ENCODE measurements around the gene COA1.

The COA1 gene

DNA sequence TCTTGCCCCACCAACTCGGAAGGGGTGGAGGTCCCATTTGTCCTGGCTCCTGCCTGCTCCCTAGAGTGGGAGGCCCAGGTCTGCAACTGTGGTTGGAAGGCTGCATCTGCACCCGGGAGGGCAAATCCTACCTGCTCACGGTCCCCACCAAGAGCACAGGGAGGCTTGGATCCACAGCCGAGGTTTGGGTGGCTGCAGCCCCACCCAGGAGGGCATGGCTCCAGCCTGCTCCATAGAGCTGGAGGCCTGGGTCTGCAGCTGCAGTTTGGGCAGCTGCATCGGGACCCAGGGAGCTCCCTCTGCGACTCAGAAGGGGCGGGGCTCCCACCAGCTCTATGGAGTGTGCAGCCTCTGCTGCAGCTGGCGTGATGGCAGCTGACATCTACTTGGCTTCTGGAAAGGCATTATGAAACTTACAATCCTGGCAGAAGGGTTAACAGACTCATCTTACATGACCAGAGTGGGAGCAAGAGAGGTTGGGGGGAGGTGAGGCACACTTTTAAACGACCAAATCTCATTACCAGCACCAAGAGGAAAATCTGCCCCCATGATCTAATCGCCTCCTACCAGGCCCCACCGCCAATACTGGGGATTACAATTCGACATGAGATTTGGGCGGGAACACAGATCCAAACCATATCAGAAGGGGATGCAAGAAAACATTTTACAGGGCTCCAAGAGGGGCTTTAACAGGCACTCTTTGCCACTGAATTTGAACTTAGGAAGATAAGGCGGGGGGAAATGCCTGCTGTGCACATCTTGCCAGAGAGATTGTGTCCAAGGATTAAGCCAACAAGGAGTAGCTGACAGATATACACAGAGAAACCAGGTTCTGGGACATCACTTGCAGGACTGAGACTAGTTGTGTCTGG is 20.9 kb upstream of the COA1 start:
- TF ChIP-seq EZH2 (optimal IDR thresholded peaks at IDR 0.05; ENCODE audit: low read depth, low read length) (no peak), CTCF (IDR thresholded peaks at IDR 0.05; ENCODE audit: low read length) (no peak), EZH2phosphoT487 (IDR thresholded peaks at IDR 0.05; ENCODE audit: low read length) (no peak)
- Histone ChIP-seq H3K9me3 (replicated peaks; ENCODE audit: insufficient read depth, low read length) (no peaks in the 10 kb centered on the region), H3K79me2 (ENCODE audit: low read length) (no peaks in the 10 kb centered on the region), H3F3A (ENCODE audit: insufficient read depth, low read length) (peaks cover 12% of the 10 kb centered on the region), H3K36me3 (replicated peaks; ENCODE audit: insufficient read depth, low read length) (no peaks in the 10 kb centered on the region), H2AFZ (ENCODE audit: low read length) (no peak overlapping the region), H3K9ac (ENCODE audit: low read length) (no peak overlapping the region), H3K27me3 (replicated peaks; ENCODE audit: insufficient read depth, low read length) (no peaks in the 10 kb centered on the region), H3K4me2 (ENCODE audit: low read depth, low read length) (0 out of 2 replicates have a peak overlapping the region, but pooled peaks have one; percentile 22), H3K4me3 (ENCODE audit: low read length) (no peak overlapping the region), H4K20me1 (ENCODE audit: insufficient read depth, low read length) (no peaks in the 10 kb centered on the region), H3K27ac (ENCODE audit: low read length) (peak overlapping the region; percentile 3; the same call in 1 of the 2 replicates), H3K9me2 (replicated peaks; ENCODE audit: insufficient read depth, low read length) (no peaks in the 10 kb centered on the region), H3K4me1 (ENCODE audit: low read length) (peaks cover 41% of the 10 kb centered on the region)
- no peak for DNase-seq

DNA sequence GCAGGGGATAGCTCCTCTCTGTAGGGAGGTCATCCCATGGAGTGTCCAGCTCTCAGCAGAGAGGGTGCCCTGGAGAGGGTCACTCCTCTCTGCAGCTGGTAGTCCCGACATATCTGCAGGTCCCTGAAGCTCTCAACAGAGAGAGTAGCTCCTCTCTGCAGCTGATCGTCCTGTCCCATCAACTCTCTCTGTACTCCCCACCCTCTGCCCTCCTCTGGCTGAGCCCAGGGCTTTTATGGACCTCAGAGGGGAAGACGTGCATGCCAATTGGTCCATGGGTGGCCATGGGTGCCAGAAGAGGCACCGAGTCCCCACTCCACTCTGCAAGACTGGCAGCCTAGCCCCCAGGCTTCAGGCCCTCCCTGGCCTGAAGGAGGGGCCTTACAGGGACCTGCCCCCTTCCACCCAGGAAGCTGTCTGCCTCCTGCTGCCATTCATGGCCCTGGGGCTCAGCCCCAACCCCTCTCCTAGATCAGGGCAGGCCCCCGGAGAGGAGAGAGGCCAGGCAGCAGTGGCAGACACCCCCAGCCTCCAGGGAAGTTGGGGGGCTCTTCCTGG is 20.1 kb upstream of the COA1 start:
- Histone ChIP-seq H3K27me3 (replicated peaks; ENCODE audit: insufficient read depth, low read length) (no peaks in the 10 kb centered on the region), H3K36me3 (replicated peaks; ENCODE audit: insufficient read depth, low read length) (no peaks in the 10 kb centered on the region), H2AFZ (ENCODE audit: low read length) (no peak overlapping the region), H3F3A (ENCODE audit: insufficient read depth, low read length) (peaks cover 12% of the 10 kb centered on the region), H3K9me3 (replicated peaks; ENCODE audit: insufficient read depth, low read length) (no peaks in the 10 kb centered on the region), H3K79me2 (ENCODE audit: low read length) (no peaks in the 10 kb centered on the region), H3K4me1 (ENCODE audit: low read length) (peaks cover 37% of the 10 kb centered on the region), H3K27ac (ENCODE audit: low read length) (no peak overlapping the region), H3K4me3 (ENCODE audit: low read length) (no peak overlapping the region), H4K20me1 (ENCODE audit: insufficient read depth, low read length) (no peaks in the 10 kb centered on the region), H3K9me2 (replicated peaks; ENCODE audit: insufficient read depth, low read length) (no peaks in the 10 kb centered on the region), H3K4me2 (ENCODE audit: low read depth, low read length) (no peak overlapping the region), H3K9ac (ENCODE audit: low read length) (no peak overlapping the region)
- TF ChIP-seq EZH2 (optimal IDR thresholded peaks at IDR 0.05; ENCODE audit: low read depth, low read length) (no peak), EZH2phosphoT487 (IDR thresholded peaks at IDR 0.05; ENCODE audit: low read length) (no peak), CTCF (IDR thresholded peaks at IDR 0.05; ENCODE audit: low read length) (no peak)
- DNase-seq: no peak

- no peaks in the 10 kb centered on the region for H3K27me3 ChIP-seq (replicated peaks; ENCODE audit: insufficient read depth, low read length)
- no peak overlapping the region for H3K4me2 ChIP-seq (ENCODE audit: low read depth, low read length)
- no peaks in the 10 kb centered on the region for H3K79me2 ChIP-seq (ENCODE audit: low read length)
- H3K9ac ChIP-seq (ENCODE audit: low read length): no peak overlapping the region
- no peaks in the 10 kb centered on the region for H3K36me3 ChIP-seq (replicated peaks; ENCODE audit: insufficient read depth, low read length)
- no peaks in the 10 kb centered on the region for H3K9me3 ChIP-seq (replicated peaks; ENCODE audit: insufficient read depth, low read length)
- no peak overlapping the region for H2AFZ ChIP-seq (ENCODE audit: low read length)
- no peaks in the 10 kb centered on the region for H3K9me2 ChIP-seq (replicated peaks; ENCODE audit: insufficient read depth, low read length)
- peaks cover 20% of the 10 kb centered on the region for H3K4me1 ChIP-seq (ENCODE audit: low read length)
- no peak overlapping the region for H3K4me3 ChIP-seq (ENCODE audit: low read length)
- no peaks in the 10 kb centered on the region for H4K20me1 ChIP-seq (ENCODE audit: insufficient read depth, low read length)
- H3F3A ChIP-seq (ENCODE audit: insufficient read depth, low read length): peaks cover 12% of the 10 kb centered on the region
- no peak overlapping the region for H3K27ac ChIP-seq (ENCODE audit: low read length)
- TF ChIP-seq EZH2 (optimal IDR thresholded peaks at IDR 0.05; ENCODE audit: low read depth, low read length) (no peak), EZH2phosphoT487 (IDR thresholded peaks at IDR 0.05; ENCODE audit: low read length) (no peak), CTCF (IDR thresholded peaks at IDR 0.05; ENCODE audit: low read length) (no peak)
- no peak for DNase-seq
These were observed 18.2 kb upstream of the COA1 start for GRCh38 chr7:43747328-43748105.
